K562 (cell line): ENCODE results near the gene NDUFB7. TPM values are rescaled to one million over a fixed set of nuclear protein-coding genes. Genes with fewer than 3 reads are reported as not detected.

Experiments
- CEBPG ChIP-seq, 3 experiments: fragments of 200-800 bp in 1 of 3; sonication (Bioruptor generic) in 1 of 3; sonication (generic) in 1 of 3; formaldehyde crosslinking in 1 of 3; IDR thresholded peaks in 2 of 3; conservative IDR thresholded peaks in 1 of 3; 2 replicates each; pipeline versions ENCODE4 v1.6.1 to v1.8.0; 2016 to 2022; ENCODE audit warnings: missing compliant biosample characterization in 2 of 3, missing genetic modification characterization in 2 of 3, mild to moderate bottlenecking in 1 of 3, missing genetic modification reagents in 1 of 3
- GATA2 ChIP-seq: sonication (generic); formaldehyde crosslinking; IDR thresholded peaks from 2 replicates; pipeline ENCODE4 v1.4.0; 2020; ENCODE audit warnings: mild to moderate bottlenecking, missing genetic modification reagents
- HDAC2 ChIP-seq: fragments of 450-650 bp; IDR thresholded peaks from 2 replicates; pipeline ENCODE4 v1.6.1; 2016; ENCODE audit warnings: mild to moderate bottlenecking
- MED1 ChIP-seq: sonication (generic); formaldehyde crosslinking; IDR thresholded peaks from 2 replicates; pipeline ENCODE4 v1.8.1; 2023; ENCODE audit warnings: missing genetic modification reagents, borderline replicate concordance
- NELFE ChIP-seq: IDR thresholded peaks from 2 replicates; pipeline ENCODE4 v1.6.1; 2011; ENCODE audit warnings: mild to moderate bottlenecking; ENCODE audit not compliant: insufficient read depth, insufficient read length
- NR2C2 ChIP-seq, 2 experiments: fragments of 200-800 bp in 1 of 2; sonication (Bioruptor generic) in 1 of 2; sonication (generic) in 1 of 2; formaldehyde crosslinking in 1 of 2; IDR thresholded peaks; 2 replicates each; pipeline versions ENCODE4 v1.6.1 to v1.8.0; 2016 to 2022; ENCODE audit warnings: mild to moderate bottlenecking in 1 of 2, missing compliant biosample characterization in 1 of 2, missing genetic modification characterization in 1 of 2, missing genetic modification reagents in 1 of 2
- PCBP2 ChIP-seq: fragments of 200-400 bp; formaldehyde crosslinking; IDR thresholded peaks from 2 replicates; pipeline ENCODE4 v1.6.1; 2018; ENCODE audit warnings: low read length, low read depth, mild to moderate bottlenecking, moderate library complexity; ENCODE audit not compliant: poor library complexity, severe bottlenecking
- PHTF2 ChIP-seq: fragments of 250-450 bp; sonication (Bioruptor Pico); IDR thresholded peaks from 2 replicates; pipeline ENCODE4 v1.5.0; 2021; ENCODE audit warnings: mild to moderate bottlenecking
- RBFOX2 ChIP-seq: fragments of 200-400 bp; formaldehyde crosslinking; IDR thresholded peaks from 2 replicates; pipeline ENCODE4 v1.6.1; 2017; ENCODE audit warnings: low read depth, mild to moderate bottlenecking, low read length, moderate library complexity
- RREB1 ChIP-seq: fragments of 250-450 bp; sonication (Bioruptor Pico); IDR thresholded peaks from 2 replicates; pipeline ENCODE4 v1.4.0; 2020
- SMAD4 ChIP-seq: fragments of 250-450 bp; sonication (Bioruptor Pico); conservative IDR thresholded peaks from 2 replicates; pipeline ENCODE4 v1.8.0; 2021; ENCODE audit warnings: inconsistent platforms, mild to moderate bottlenecking, moderate library complexity
- SMARCE1 ChIP-seq: fragments of 450-650 bp; IDR thresholded peaks from 2 replicates; pipeline ENCODE4 v1.7.1; 2016; ENCODE audit warnings: mild to moderate bottlenecking
- STAT5B ChIP-seq: fragments of 250-450 bp; sonication (Bioruptor Pico); IDR thresholded peaks from 2 replicates; pipeline ENCODE4 v1.8.0; 2021; ENCODE audit warnings: mild to moderate bottlenecking, inconsistent platforms
- SUPT5H ChIP-seq: fragments of 450-650 bp; IDR thresholded peaks from 2 replicates; pipeline ENCODE4 v1.6.1; 2016
- TOE1 ChIP-seq, 2 experiments: fragments of 450-650 bp in 1 of 2; sonication (generic) in 1 of 2; formaldehyde crosslinking in 1 of 2; IDR thresholded peaks; 2 replicates each; pipeline versions ENCODE4 v1.7.1 to v1.8.0; 2016 to 2022; ENCODE audit warnings: borderline replicate concordance in 2 of 2, mild to moderate bottlenecking in 2 of 2, antibody characterized with exemption in 1 of 2, inconsistent platforms in 1 of 2, low read depth in 1 of 2, missing genetic modification reagents in 1 of 2, moderate library complexity in 1 of 2
- ZNF197 ChIP-seq: fragments of 200-800 bp; sonication (Bioruptor generic); IDR thresholded peaks from 2 replicates; pipeline ENCODE4 v1.6.1; 2016; ENCODE audit warnings: low read depth, missing genetic modification characterization, missing compliant biosample characterization
- polyA plus RNA-seq, 8 experiments: library from polyadenylated mRNA; depleted of rRNA in 4 of 8; stranded (reverse) in 5 of 8; unstranded in 3 of 8; fragments of >200 nt; fragmentation: Nextera tagmentation in 2 of 8; fragmentation: Illumina TruSeq in 1 of 8; extraction: Ambion mirVana in 2 of 8; extraction: Trizol in 1 of 8; gene quantifications; 2 replicates each; pipeline versions ENCODE4 v1.2.1 to v1.2.3, GENCODE V29; 2011 to 2014; ENCODE audit warnings: inconsistent platforms in 1 of 8, missing spikeins in 1 of 8
- total RNA-seq, 7 experiments: library from RNA; depleted of rRNA in 6 of 7; stranded (reverse); fragments of >200 nt in 6 of 7; fragmentation: Illumina TruSeq in 2 of 7; extraction: Trizol in 2 of 7; gene quantifications; 2 replicates each; pipeline versions ENCODE4 v1.2.1 to v1.2.3, GENCODE V29; 2011 to 2021; ENCODE audit warnings: low replicate concordance in 1 of 7
- TF ChIP-seq, protein P1 (sequence below): fragments of 450-650 bp; IDR thresholded peaks from 2 replicates; pipeline ENCODE4 v1.6.1; 2016
- TF ChIP-seq, protein P2 (sequence below): sonication (generic); formaldehyde crosslinking; IDR thresholded peaks from 2 replicates; pipeline ENCODE4 v1.8.0; 2022; ENCODE audit warnings: missing genetic modification reagents, mild to moderate bottlenecking, borderline replicate concordance

Gene NDUFB7
- total and polyA plus RNA-seq, 9 of the 15 experiments (the other 6 are each of a cell fraction or from before 2014, with no cell fraction given) = 14.9 to 842 (median 137) TPM

- TF ChIP-seq RREB1 (CRISPR knock-in tag) (0 out of 2 replicates have a peak, but pooled peaks have one; percentile 3), NR2C2 (CRISPR knock-in tag; IDR thresholded peaks at IDR 0.05) (no peak; the same call in 1 of the 2 replicates), NR2C2 (tag; IDR thresholded peaks at IDR 0.05) (peak; percentile 80; the same call in 1 of the 2 replicates), NELFE (no peak), SMAD4 (CRISPR knock-in tag) (no peak), MED1 (CRISPR knock-in tag) (no peak), GATA2 (CRISPR knock-in tag) (peak; percentile 49; the same call in 1 of the 2 replicates), STAT5B (CRISPR knock-in tag) (no peak), RBFOX2 (0 out of 2 replicates have a peak, but pooled peaks have one; percentile 6), TOE1 (IDR thresholded peaks at IDR 0.05; ENCODE audit: borderline replicate concordance) (no peak), TOE1 (CRISPR knock-in tag; IDR thresholded peaks at IDR 0.05; ENCODE audit: borderline replicate concordance, low read depth) (no peak), PHTF2 (CRISPR knock-in tag) (no peak), CEBPG (CRISPR knock-in tag; IDR thresholded peaks at IDR 0.05) (peak; percentile 80), CEBPG (tag; conservative IDR thresholded peaks at IDR 0.05 in 1 of 2, IDR thresholded peaks at IDR 0.05 in 1 of 2) (peak; percentile 29 to 79; a peak in 3 of 4 replicates), PCBP2 (no peak), SMARCE1 (no peak; the same call in 1 of the 2 replicates), ZNF197 (CRISPR knock-in tag) (no peak), HDAC2 (peak; percentile 38; the same call in 1 of the 2 replicates), SUPT5H (no peak)
- TF ChIP-seq, protein P1, sequence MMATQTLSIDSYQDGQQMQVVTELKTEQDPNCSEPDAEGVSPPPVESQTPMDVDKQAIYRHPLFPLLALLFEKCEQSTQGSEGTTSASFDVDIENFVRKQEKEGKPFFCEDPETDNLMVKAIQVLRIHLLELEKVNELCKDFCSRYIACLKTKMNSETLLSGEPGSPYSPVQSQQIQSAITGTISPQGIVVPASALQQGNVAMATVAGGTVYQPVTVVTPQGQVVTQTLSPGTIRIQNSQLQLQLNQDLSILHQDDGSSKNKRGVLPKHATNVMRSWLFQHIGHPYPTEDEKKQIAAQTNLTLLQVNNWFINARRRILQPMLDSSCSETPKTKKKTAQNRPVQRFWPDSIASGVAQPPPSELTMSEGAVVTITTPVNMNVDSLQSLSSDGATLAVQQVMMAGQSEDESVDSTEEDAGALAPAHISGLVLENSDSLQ = 0 out of 2 replicates have a peak, but pooled peaks have one; percentile 27
- TF ChIP-seq, protein P2, sequence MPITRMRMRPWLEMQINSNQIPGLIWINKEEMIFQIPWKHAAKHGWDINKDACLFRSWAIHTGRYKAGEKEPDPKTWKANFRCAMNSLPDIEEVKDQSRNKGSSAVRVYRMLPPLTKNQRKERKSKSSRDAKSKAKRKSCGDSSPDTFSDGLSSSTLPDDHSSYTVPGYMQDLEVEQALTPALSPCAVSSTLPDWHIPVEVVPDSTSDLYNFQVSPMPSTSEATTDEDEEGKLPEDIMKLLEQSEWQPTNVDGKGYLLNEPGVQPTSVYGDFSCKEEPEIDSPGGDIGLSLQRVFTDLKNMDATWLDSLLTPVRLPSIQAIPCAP (CRISPR knock-in tag) = no peak
Measured at GRCh38 chr19:14530005-14530348, 41.9 kb downstream of the NDUFB7 start (continued).
